ENCODE data around the gene SARNP. TPM values are rescaled to one million over a fixed set of nuclear protein-coding genes. Genes with fewer than 3 reads are reported as not detected.

The SARNP gene
- total RNA-seq, 1 donor from 2014 or later: 266 TPM

DNA sequence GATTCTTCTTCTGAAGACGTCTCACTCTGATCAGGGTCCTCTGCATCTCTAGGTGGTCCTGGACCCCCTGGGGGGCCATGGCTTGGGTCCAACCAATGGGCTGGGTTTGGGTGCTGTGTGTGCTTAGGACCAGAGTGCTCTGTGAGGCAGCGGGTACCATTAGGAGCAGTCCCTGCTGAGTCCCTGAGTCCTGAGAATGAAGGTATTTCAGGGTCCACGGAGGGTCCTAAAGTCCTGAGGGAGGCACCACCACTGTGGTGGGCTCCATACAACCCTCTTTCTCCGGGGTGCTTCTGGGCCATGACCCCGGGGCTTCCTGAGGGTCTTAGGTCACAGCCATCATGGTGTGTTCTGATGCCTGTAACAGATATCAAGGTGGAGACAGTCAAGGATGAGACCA is 10.8 kb upstream of the SARNP start:
- Mint-ChIP-seq H3K4me1 (peaks cover 39% of the 10 kb centered on the region), H3K9me3 (no peaks in the 10 kb centered on the region), H3K4me3 (peak overlapping the region; percentile 99), H3K27ac (no peak overlapping the region), H3K27me3 (ENCODE audit: insufficient read depth, low read depth) (peaks cover 6% of the 10 kb centered on the region), H3K36me3 (peaks cover 6% of the 10 kb centered on the region)
- H2AFZ ChIP-seq (replicated peaks): no peak overlapping the region
- H3K27ac ChIP-seq: no peak overlapping the region
- H3K36me3 ChIP-seq: no peaks in the 10 kb centered on the region
- H3K9ac ChIP-seq: no peak overlapping the region
- H3K79me2 ChIP-seq (ENCODE audit: low read depth): peaks cover 77% of the 10 kb centered on the region
- DNase-seq (ENCODE audit: low spot score): no peak
- no peak for TF ChIP-seq EZH2phosphoT487 (IDR thresholded peaks at IDR 0.05)
- TF ChIP-seq EZH2 (IDR thresholded peaks at IDR 0.05): no peak
- peak overlapping the region; percentile 92 for H3K4me3 ChIP-seq
- H3F3A ChIP-seq (ENCODE audit: low read depth): peaks cover 41% of the 10 kb centered on the region
- H3K4me1 ChIP-seq: peaks cover 25% of the 10 kb centered on the region
- no peaks in the 10 kb centered on the region for H4K20me1 ChIP-seq (ENCODE audit: low read depth)
- peak overlapping the region; percentile 87 for H3K4me2 ChIP-seq
- no peaks in the 10 kb centered on the region for H3K27me3 ChIP-seq
- no peaks in the 10 kb centered on the region for H3K9me3 ChIP-seq (ENCODE audit: low read depth)

DNA sequence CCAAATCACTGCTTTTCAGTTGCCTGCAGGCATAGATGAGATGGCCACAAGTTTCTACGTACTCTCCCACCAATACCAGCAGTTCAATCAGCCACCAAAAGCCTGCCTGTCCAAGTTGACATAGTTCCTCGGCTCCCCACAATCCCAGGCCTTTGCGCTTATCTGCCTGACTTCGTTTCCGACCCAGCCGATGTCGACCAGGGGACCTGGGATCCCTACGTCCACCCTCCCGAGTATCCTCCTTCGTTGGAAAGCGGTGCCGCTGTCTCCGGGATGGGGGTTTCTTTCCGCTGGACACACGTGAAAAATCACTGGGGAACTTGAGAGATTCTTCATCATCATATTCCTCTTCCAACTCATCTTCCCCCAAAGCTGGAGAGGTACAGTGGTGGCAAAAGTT is 10.3 kb upstream of the SARNP start:
- no peak overlapping the region for H3K27ac Mint-ChIP-seq
- Histone ChIP-seq H3K9me3 (ENCODE audit: low read depth) (no peaks in the 10 kb centered on the region), H2AFZ (replicated peaks) (no peak overlapping the region), H3K9ac (peak overlapping the region; percentile 18), H3K4me3 (peak overlapping the region; percentile 12), H3F3A (ENCODE audit: low read depth) (peaks cover 46% of the 10 kb centered on the region), H3K36me3 (peaks cover 1% of the 10 kb centered on the region), H3K4me1 (peaks cover 25% of the 10 kb centered on the region), H3K4me2 (peak overlapping the region; percentile 87), H4K20me1 (ENCODE audit: low read depth) (no peaks in the 10 kb centered on the region), H3K27me3 (no peaks in the 10 kb centered on the region), H3K79me2 (ENCODE audit: low read depth) (peaks cover 77% of the 10 kb centered on the region), H3K27ac (peak overlapping the region; percentile 35)
- TF ChIP-seq EZH2 (IDR thresholded peaks at IDR 0.05) (no peak), EZH2phosphoT487 (IDR thresholded peaks at IDR 0.05) (no peak)
- TF ChIP-seq, protein P1, sequence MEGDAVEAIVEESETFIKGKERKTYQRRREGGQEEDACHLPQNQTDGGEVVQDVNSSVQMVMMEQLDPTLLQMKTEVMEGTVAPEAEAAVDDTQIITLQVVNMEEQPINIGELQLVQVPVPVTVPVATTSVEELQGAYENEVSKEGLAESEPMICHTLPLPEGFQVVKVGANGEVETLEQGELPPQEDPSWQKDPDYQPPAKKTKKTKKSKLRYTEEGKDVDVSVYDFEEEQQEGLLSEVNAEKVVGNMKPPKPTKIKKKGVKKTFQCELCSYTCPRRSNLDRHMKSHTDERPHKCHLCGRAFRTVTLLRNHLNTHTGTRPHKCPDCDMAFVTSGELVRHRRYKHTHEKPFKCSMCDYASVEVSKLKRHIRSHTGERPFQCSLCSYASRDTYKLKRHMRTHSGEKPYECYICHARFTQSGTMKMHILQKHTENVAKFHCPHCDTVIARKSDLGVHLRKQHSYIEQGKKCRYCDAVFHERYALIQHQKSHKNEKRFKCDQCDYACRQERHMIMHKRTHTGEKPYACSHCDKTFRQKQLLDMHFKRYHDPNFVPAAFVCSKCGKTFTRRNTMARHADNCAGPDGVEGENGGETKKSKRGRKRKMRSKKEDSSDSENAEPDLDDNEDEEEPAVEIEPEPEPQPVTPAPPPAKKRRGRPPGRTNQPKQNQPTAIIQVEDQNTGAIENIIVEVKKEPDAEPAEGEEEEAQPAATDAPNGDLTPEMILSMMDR (IDR thresholded peaks at IDR 0.05): no peak
- H3K27me3 Mint-ChIP-seq (ENCODE audit: insufficient read depth, low read depth): peaks cover 6% of the 10 kb centered on the region
- H3K9me3 Mint-ChIP-seq: no peaks in the 10 kb centered on the region
- peaks cover 11% of the 10 kb centered on the region for H3K36me3 Mint-ChIP-seq
- DNase-seq (ENCODE audit: low spot score): no peak
- H3K4me1 Mint-ChIP-seq: peaks cover 39% of the 10 kb centered on the region
- H3K4me3 Mint-ChIP-seq: peak overlapping the region; percentile 99

DNA sequence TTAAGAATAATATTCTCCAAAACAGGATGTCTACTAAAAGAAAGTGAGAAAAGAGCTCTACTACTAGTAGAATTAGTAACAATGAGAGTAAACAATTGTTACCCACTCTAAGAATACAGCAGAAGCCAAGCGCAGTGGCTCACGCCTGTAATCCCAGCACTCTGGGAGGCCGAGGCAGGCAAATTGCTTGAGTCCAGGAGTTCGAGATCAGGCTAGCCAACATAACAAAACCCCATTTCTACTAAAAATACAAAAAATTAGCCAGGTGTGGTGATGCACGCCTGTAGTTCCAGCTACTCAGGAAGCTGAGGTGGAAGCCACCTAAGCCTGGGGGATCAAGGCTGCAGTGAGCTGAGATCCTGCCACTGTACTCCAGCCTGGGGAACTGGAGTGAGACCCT is 7.2 kb upstream of the SARNP start:
- H3K27me3 Mint-ChIP-seq (ENCODE audit: insufficient read depth, low read depth): no peaks in the 10 kb centered on the region
- H3K4me2 ChIP-seq: peak overlapping the region; percentile 48
- H3K27ac ChIP-seq: peak overlapping the region; percentile 31
- no peak for DNase-seq (ENCODE audit: low spot score)
- peak overlapping the region; percentile 41 for H3K4me3 Mint-ChIP-seq
- H4K20me1 ChIP-seq (ENCODE audit: low read depth): peaks cover 5% of the 10 kb centered on the region
- H3K4me1 ChIP-seq: peaks cover 16% of the 10 kb centered on the region
- peaks cover 24% of the 10 kb centered on the region for H3K4me1 Mint-ChIP-seq
- H3K9me3 Mint-ChIP-seq: no peaks in the 10 kb centered on the region
- no peaks in the 10 kb centered on the region for H3K27me3 ChIP-seq
- H3K4me3 ChIP-seq: no peak overlapping the region
- H3K36me3 ChIP-seq: peaks cover 5% of the 10 kb centered on the region
- peak overlapping the region; percentile 46 for H3K9ac ChIP-seq
- H3K27ac Mint-ChIP-seq: no peak overlapping the region
- H2AFZ ChIP-seq (replicated peaks): no peak overlapping the region
- TF ChIP-seq, protein P1 (IDR thresholded peaks at IDR 0.05): no peak
- TF ChIP-seq EZH2phosphoT487 (IDR thresholded peaks at IDR 0.05) (no peak), EZH2 (IDR thresholded peaks at IDR 0.05) (no peak)
- peaks cover 56% of the 10 kb centered on the region for H3K79me2 ChIP-seq (ENCODE audit: low read depth)
- peaks cover 23% of the 10 kb centered on the region for H3K36me3 Mint-ChIP-seq
- peaks cover 69% of the 10 kb centered on the region for H3F3A ChIP-seq (ENCODE audit: low read depth)
- H3K9me3 ChIP-seq (ENCODE audit: low read depth): no peaks in the 10 kb centered on the region

DNA sequence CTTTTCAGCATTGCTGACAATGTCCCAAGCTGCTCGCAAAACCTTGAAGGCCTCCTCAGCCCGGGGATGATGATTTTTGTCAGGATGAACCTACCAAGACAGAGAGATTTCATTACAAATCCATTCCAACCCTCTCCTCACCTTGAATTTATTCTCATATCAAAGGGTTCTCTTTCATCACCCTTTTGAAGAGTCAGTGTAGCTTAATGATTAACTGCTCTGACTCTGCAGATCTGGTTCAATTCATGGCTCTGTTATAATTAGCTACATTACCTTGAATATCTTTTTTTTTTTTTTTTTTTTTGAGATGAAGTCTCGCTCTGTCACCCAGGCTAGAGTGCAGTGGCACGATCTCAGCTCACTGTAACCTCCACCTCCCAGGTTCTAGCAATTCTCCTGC is 5.9 kb upstream of the SARNP start:
- Mint-ChIP-seq H3K9me3 (no peaks in the 10 kb centered on the region), H3K27ac (no peak overlapping the region), H3K4me3 (no peak overlapping the region), H3K4me1 (peaks cover 34% of the 10 kb centered on the region), H3K36me3 (peaks cover 23% of the 10 kb centered on the region), H3K27me3 (ENCODE audit: insufficient read depth, low read depth) (no peaks in the 10 kb centered on the region)
- H4K20me1 ChIP-seq (ENCODE audit: low read depth): peaks cover 10% of the 10 kb centered on the region
- no peak overlapping the region for H3K4me2 ChIP-seq
- peaks cover 65% of the 10 kb centered on the region for H3F3A ChIP-seq (ENCODE audit: low read depth)
- H3K9me3 ChIP-seq (ENCODE audit: low read depth): no peaks in the 10 kb centered on the region
- TF ChIP-seq EZH2 (IDR thresholded peaks at IDR 0.05) (no peak), EZH2phosphoT487 (IDR thresholded peaks at IDR 0.05) (no peak)
- TF ChIP-seq, protein P1 (IDR thresholded peaks at IDR 0.05): no peak
- H3K79me2 ChIP-seq (ENCODE audit: low read depth): peaks cover 61% of the 10 kb centered on the region
- H3K4me3 ChIP-seq: no peak overlapping the region
- no peak for DNase-seq (ENCODE audit: low spot score)
- H3K9ac ChIP-seq: no peak overlapping the region
- peaks cover 10% of the 10 kb centered on the region for H3K4me1 ChIP-seq
- peaks cover 5% of the 10 kb centered on the region for H3K36me3 ChIP-seq
- H2AFZ ChIP-seq (replicated peaks): no peak overlapping the region
- no peaks in the 10 kb centered on the region for H3K27me3 ChIP-seq
- no peak overlapping the region for H3K27ac ChIP-seq
